ENCODE results near the gene KIZ.

KIZ gene

DNA sequence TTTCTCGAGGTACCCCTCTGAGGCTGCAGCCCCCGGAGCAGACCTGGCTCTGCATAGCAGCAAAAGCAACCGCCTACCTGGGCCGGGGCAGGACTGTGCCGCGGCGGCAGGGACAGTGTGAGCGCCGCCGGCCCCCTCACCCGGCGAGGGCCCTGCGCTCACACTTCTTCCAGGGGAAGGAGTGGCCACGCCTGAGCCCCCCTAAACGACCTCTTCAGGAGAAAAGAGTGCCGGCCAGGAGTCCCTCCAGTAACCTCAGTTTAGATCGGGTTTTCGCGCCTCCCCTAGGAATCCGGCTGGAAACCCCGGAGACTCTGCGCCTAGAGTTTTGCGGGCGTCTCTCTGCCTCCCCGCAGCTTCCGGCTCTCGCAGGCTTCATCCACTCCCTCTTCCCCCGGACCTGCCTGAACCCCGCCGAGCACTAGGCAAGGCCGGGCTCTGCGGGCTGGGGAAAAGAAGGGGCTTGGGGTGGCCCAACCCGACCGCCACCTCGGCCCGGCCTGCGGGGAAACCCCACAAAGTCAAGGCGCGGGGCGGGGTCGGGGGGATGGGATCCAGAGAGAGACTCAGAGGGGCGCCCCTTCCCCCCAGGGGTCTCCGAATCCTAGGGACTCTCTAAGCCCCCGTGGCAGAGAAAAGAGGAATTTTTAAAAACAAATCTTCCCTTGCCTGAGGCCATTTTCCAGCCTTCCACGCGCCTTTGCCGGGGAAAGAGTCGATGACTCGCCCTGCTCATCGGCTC is 20.3 kb upstream of the KIZ start:
- DNase-seq: no peak

DNA sequence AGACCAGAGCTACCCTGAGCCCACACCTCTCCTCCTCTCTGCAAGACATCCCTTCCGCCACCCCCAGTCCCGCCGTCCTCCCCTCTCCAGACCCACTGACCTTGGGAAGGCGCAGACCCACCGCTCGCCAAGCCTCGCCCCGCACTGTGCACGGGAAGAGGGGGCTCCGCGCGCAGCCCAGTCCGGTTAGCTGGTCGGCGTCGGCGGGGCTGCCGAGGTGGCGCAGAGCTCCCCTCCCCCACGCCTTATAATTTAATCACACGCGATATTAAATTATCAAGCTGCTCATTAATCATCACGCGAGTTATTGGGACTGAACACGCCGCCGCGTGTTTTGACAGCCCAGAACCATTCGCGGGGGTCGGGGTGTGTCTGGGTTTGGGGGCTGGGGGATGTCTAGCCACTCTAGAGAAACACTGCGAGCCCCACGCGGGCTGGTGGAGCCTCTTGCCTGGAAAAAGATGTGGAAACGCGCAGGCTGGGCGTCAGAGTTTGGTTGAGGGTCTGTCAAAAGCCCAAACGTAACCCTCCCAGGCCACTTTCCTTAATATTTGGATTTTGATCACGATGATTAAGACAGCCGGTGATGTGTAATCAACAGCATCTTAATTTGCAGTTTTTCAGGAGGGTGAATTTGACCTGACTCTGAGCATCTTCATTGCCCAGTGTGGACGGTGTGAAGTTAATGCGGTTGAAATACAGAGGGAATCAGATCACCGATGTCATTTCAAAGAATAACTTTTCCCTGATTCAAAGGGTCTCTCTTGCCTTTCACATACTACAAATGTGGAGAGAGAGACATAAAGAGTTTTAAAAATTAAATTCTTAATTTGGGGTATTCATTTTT is 19.5 kb upstream of the KIZ start, which contains the start of gene LINC00237:
TSS of gene LINC00237 (minus strand) at position 188 of the 847 bp plus-strand sequence.
- DNase-seq: no peak

DNA sequence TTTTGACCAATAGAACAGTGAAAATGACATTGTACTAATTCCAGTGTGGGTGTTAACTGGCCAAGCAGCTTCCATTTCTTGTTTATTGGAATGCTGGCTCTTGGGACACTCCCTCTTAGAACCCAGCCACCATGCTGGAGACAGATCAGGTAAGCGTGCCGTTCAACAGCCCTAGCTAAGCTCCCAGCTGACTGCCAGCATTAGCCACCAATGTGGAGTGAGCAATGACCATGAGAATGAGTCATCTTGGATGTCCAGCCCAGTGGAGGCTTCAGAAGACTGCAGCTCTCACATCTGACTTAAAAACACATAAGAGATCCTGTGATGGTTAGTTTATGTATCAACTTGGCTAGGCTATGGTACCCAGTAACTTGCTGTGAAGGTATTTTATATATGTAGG is 16.7 kb upstream of the KIZ start:
- DNase-seq: no peak

DNA sequence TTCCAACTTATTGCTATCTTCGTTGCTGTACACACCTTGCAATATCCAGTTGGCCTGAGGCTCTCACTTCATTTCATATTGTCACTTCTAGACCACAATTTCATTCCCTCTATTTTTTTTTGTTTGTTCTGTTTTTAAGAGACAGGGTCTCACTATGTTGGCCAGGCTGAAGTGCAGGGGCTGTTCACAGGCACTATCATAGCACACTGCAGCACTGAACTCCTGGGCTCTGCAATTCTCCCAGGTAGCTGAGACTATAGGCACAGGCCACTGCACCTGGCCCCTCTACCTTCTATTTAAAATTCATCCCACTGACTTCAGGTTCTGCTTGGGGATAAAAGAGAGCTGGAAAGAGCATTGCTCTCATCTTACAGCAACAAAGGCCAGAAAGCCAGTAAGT is 15.1 kb upstream of the KIZ start:
- no peak for DNase-seq

DNA sequence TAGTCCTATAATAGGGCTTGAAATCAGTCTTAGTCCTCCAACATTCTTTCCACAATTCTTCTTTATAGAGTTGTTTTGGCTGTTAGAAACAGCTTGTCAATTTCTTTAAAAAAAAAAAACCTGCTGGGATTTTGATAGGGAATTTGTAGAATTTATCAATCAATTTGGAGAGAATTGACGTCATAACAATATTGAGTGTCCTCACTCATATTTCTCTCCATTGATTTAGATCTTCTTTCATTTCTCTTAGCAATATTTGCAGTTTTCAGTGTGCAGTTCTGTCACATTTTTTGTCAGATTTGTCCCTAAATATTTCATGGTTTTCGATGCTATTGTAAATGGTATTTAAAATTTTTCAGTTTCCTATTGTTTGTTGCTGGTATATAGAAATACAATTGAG is 14.5 kb upstream of the KIZ start:
- DNase-seq: no peak

DNA sequence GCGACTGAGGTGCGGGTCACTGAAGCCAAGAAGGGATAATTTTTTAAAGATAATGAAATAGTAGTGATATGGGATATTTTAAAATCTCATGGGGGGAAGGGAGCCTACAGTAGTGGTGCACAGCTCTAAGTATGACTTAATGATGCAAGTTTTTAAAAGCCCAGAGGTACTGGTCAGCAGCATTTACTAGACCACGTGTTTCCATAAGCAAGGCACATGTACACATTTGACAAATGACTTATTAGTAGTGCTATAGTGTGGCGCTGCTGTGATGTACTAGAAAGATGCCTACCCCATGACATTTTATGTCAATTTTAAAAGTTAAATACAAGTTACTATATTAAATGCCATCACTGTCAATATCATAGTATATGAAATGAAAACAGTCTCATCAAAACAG is 12.2 kb upstream of the KIZ start:
- DNase-seq: no peak

DNA sequence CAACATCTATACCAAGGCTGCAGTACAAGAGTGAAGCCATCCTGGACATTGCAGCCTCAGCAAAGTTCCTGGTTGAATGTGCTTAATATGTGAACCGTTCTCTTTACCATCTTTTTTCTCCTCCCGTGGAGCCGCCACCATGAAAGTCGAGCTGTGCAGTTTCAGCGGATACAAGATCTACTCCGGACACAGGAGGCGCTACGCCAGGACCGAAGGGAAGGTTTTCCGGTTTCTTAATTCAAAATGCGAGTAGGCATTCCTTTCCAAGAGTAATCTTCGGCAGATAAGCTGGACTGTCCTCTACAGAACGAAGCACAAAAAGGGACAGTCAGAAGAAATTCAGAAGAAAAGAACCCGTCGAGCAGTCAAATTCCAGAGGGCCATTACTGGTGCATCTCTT is 11.3 kb upstream of the KIZ start:
- DNase-seq: no peak

DNA sequence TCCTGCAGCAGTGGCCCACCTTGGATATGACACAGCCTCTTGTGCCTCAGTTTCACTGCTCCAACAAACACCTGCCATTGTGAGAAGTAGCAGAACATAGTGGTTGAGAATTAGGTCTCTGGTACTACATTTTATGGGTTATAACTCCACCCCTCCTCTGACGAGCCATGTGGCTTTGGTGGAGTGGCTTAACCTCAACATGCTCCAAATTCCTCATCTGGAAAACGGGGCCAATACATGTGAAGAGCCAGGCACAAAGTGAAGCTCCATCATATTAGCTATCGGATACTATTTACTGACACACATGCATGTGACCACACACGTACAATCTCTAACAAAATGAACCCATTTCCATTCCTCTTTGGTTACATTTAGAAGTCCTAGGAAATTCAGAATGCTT is 8.4 kb upstream of the KIZ start:
- DNase-seq: no peak

DNA sequence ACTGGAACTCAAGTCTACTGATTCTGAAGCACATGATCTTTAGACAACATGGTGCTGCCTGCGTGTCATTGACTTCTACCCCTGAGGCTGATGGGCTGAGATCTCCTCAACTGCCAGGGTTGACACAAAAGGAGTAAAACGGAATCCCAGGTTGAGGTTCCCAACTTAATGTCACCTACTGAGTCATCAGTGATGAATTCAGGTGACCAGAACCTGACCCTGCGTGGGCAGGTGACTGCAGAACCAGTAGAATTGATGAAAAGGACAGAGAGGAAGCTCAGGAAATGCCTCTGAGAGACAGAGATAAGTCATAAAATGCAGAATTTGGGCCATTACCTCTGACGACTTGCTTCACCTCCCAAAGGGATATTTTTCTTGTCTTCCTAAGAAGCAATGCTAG is 7.7 kb upstream of the KIZ start:
- no peak for DNase-seq

DNA sequence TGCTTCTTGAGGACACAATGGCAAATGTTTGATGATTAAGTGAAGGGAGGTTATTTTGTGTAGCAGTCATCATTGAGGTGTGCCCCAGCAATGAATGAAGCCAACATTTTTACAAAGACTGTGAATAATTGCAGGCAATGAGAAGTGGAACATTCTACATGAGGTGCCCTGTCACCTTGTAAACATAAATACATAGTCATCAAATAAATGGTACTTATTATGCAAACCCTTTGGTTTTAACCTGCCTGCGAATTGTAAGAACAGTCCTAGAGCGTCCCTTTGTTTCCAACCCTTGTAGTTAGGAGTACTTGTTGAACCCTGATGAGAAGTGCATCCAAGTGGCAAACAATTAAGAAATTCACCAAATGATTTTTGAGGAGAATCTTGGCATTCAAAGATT is 7.1 kb upstream of the KIZ start:
- no peak for DNase-seq

DNA sequence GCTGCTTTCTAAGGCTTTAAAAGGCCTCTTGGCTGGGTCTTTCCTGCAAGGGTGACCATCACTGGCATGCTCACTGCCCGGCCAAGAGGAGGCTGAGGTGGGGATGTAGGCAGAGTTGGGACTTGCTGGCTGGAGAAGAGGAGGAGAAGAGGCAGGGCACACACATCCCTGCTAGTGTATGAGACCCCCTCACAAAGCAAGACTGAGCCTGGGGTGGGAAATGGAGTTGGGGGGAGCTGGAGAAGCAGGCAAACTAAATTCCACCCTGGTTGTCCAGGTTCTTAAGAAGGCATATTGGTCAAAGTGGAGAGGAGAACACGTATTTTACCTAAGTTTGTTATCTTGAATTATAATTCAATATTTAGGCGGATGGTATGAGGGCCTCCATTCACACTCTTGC is 1.7 kb upstream of the KIZ start:
- DNase-seq: no peak

DNA sequence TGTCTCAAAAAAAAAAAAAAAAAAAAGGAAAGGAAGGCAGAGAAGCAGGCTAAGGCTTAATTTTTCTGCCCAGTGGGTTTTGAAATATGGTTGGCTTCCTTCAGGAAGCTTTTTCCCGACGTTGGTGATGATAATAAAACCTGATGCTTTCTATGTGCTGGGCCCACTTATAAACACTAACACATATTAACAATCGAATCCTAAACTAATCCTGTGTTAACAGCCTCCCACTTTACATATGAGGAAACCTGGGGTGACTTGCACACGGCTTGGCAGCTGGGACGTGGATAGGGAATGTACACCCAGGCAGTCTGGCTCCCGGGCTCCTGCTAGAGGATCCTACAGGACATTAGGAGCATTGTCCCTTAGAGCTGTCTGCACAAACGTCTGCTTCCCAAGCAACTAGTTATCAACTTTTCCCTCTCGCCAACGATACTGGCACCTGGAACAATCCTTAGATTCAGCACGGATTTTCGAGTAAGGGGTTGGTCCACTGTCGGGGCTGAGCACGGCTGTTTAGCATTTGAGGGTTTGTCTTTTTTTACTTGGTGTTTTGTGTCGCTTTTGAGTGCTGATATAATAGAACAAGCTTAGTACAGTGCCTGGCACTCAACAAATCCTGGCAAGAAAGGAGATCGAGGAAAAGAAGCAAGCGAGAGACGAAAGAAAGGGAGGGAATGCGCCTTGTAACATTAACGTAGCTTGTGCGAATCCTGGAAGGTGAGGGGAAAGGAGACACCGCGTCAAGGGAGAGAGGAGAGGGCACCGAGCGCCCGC is 622 bp upstream of the KIZ start:
- DNase-seq: peak; percentile 40 to 76

DNA sequence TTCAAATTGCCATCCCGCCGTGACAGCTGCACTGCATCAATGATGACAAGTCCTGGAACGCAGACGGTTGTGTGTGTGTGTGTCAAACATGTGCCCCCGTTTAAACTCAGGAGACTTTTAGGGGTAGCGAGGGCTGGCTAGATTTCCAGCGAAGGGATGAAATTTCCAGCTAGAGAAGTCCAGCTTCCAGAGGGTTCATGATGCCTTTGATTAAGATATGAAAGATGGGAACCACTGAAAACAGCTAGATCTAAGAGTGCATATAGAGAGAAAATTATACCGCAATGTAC is 644 bp downstream of the KIZ start:
- no peak for DNase-seq

DNA sequence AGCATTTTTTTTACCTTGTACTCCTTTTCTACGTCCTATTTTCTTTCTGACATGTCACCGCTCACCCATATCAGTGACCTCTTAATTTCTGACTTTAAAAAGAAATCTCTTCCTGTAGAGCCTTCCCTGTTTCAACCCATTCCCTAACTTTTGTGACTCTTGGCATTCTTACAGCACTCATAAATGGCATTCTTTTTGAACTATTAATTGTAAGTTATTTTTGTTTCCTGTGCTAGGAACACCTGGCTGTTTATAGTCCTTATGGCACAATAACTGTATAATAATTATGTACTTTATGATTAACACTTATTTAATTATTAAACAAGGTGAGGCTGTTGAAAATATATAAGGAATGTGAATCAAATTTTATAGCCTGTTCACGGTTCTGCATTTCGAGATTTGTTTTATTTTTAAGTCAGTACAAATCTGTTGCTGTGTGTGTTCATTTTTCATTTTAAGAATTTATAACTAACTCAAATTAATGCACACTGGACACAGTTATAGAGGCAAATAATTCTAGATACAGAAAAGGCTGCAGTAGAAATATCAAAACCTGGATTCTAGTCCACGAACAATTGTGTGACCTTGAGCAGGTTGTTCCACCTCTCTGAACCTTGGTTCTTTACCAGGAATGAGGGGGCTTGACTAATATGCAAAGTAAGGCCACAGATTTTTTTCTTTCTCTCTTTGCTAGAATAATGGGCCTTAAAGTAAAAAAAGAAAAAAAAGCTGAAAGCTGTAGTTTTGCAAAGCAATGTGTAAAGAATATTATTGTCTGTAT is 1.5 kb downstream of the KIZ start:
- DNase-seq: no peak

DNA sequence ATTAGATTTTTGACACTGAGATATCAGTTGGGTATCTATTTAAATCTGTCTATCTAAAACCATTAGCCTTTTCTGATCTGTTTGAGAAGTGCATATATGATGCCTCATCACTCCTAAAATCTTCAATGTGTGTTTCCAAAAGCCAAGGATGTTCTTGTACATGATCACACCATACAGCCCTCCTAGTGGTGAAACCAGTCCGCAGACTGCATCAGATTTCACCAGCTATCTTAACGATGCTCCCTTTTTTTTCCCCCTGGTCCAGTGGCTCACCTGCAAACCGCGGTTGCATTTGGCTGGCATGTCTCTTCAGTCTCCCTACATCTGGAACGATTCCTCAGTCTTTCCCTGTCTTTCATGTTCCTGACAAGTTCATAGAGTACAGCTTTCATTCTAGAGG is 4.0 kb downstream of the KIZ start:
- no peak for DNase-seq

DNA sequence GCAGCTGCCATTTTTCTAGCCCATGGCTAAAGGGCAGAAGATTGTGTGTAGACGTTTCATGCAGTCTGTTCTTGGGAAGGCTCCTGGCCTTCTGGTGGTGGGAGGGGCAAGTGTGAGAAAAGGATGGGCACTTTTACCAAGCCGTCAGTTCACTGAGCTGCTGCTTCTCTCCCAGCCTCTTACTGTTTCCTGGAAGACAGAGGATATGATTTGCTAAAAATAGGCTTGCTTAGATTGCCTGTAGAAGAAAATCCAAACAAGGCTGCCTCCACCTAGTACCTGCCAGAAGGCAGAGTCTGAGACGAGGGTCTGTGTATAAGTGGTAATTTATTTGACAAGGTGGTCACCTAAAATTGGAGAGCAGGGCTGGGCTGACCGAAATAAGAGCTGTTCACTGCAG is 7.5 kb downstream of the KIZ start:
- DNase-seq: no peak

DNA sequence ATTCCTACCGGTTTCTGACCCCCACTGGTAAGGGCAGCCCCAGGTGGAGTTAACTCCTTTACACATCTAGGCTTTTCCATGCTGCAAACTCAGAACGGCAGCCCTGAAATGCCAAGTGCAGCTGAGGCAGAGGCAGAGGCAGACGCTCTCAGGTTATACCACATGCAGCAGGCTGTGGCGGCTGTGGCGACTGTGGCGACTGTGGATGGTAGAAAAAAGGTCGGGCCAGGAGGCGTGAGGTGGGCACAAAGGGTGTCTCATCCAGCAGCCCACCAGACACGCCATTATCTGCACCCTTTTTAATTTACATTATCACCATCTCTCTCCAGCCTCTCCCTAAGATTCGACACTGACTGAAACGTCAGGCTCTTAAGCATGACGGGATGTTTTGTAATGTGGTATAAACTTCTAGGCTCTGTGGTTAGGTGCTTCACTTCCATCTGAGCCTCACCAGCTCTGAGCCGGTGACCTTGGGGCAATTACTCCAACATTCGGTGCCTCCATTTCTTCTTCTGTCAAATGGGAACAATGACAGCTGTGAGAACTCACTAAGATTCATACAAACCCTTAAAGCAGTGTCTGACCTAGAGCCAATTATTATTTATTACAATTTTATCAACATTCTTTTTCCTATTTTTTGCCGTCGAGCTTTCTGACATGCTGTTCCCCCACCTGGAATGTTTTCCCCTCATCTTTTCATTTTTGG is 8.2 kb downstream of the KIZ start:
- DNase-seq: no peak

DNA sequence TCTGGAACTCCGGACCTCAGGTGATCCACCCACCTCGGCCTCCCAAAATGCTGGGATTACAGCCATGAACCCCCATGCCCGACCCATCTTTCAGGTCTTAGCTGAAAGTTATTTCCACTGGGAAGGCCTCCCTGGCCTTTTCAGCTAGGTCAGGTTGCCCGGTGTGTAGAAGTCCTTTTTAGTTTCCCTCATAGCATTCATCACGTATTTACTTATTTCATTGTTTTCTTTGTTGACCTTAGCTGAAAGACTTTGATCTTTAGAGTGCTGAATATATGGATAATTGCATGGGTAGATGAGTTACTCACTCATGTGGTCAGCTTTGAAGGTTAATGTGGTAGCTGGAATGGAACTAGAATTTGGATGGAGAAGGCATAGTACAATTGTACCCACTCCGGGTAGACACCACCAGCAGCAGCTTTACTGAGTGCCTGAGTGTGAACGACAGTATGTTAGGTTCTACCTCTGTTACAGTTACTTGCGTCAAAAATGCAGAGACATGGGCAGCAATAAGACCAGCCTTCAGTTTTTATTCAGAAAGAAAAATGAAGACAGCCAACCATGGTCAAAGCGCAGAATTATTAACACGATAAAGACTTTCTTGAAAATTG is 9.1 kb downstream of the KIZ start:
- no peak for DNase-seq

DNA sequence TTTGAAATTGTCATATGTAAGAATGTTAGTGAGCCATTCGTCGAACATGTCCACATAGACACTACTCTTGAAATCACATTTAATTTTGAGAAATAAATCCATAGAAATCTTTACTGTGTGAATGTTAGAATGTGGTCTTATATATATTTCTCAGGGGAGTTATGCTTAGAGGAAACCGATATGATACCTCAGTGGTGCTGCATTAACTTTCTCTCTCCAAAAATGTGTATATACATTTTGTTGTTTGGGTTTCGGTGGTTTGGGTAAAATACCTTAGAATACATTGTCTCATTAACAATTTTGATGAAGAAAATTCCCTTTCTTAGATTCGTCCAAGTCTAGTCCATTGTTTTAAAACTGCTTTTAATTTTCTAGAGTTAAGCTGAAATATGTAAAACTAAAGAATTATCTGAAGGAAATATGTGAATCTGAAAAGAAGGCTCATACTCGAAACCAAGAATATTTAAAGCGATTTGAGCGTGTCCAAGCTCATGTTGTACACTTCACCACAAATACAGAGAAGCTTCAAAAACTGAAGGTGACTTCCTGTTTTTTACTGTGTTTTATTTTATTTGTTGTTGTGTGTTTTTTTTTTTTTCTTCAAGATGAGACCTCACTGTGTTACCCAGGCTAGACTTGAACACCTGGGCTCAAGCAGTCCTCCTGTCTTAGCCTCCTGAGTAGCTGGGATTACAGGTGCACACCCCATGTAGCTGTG is 10.3 kb downstream of the KIZ start:
- DNase-seq: no peak

DNA sequence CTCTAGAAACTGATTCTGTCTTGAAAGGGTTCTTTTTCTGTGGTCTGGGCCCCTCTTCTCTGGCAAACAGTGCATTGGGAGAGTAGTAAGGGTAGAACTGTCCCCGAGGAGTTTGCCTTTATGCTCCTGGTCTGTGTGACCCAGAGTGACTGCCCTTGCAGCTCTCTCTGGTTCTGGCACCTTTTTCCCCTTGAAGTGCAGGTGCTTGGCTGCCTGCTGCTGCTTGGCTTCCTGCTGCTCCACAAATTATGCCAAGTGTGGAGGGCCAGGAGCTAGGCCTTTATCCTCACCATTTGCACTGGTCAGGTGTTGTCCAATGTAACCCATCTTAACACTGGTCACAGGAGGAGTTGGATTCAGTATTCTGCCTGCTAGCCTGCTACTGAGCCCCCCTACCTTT is 11.2 kb downstream of the KIZ start:
- no peak for DNase-seq

DNA sequence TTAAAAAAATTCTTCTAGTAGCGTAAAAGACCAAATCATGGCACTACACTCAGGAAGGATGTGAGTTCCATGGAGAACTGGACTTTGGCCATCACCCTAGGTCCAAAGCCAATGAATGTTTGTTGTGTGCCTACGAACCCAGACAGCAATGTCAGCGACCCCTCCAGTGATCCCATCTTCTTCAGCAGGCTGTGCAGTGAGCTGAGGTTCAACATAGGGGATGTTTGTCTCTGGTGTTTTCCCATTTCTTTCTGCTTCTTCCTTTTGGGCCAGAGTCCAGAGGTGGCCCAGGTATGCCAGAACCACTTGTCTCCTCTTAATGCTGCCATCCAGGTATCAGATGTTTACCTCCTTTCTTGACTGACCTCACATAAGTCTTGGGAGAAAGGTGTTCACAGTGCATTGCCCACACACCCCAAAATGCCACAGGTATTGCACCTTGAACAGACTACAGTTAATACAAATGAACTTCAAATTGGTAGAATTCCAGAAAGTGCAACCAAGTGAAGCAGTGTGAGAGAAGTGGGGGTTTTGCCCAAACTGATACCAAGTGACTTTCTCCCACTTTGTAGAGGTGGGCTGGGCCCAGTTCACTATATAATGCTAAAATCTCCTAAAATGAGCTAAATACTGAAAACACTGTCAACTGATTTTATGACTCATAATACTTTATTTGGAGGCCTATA is 14.1 kb downstream of the KIZ start:
- no peak for DNase-seq
